ENCODE measurements around the gene LBH. TPM values are rescaled to one million over a fixed set of nuclear protein-coding genes. Genes with fewer than 3 reads are reported as not detected.

Gene LBH
- total and polyA plus RNA-seq, 2 of the 13 experiments (the other 11 are each of a cell fraction or from before 2014, with no cell fraction given), result 0.09 to 0.25 TPM

DNA sequence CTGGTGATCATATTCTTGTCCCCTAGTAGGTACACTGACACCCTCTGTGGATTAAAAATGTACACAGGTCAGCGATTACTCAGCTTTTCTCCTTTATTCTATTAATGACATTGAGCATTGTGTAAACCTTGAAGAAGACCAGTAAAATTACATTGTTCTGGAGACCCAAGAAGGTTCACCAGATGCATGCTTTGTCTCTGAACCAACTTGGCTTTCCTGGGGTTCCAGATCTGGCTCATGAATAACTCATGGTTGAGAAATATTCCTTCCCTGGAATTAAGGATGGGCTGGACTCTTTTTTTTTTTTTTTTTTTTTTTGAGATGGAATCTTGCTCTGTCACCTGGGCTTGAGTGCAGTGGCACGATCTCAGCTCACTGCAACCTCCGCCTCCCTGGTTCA lies 11.9 kb downstream of the LBH start:
- in situ Hi-C loops (cut with HindIII; ENCODE audit: extremely low pct_ligation_motif_present, low pct_unique_long_range_greater_than_20kb), result no loop called here
- H3K36me3 ChIP-seq (replicated peaks in 1 of 2; ENCODE audit: control insufficient read depth in 1 of 2, insufficient read depth in 2 of 2, low read length in 2 of 2), result no peaks in the 10 kb centered on the region
- no peak for ATAC-seq
- no peak overlapping the region for H2AFZ ChIP-seq (ENCODE audit: low read length)
- no peaks in the 10 kb centered on the region for H3K79me2 ChIP-seq (ENCODE audit: insufficient read depth, low read length)
- BruUV-seq (replicated peaks), result no TSS peak
- no peak for DNase-seq (ENCODE audit: low spot score)
- 17% methylated on average over 3 of the region's 3 CpGs for WGBS (ENCODE audit: low lambda C conversion rate)
- no peaks in the 10 kb centered on the region for H3K9me3 ChIP-seq (ENCODE audit: low read length)
- no peak overlapping the region for H3K27ac ChIP-seq (ENCODE audit: extremely low read length, insufficient read depth, low read length)
- no peak overlapping the region for H3K4me3 ChIP-seq (replicated peaks in 1 of 3; ENCODE audit: insufficient read depth in 1 of 3, low read depth in 2 of 3, low read length in 3 of 3)
- H3K27me3 ChIP-seq (ENCODE audit: control insufficient read depth in 1 of 2, insufficient read depth in 2 of 2, low read length in 2 of 2), result peaks cover 0 to 20% of the 10 kb centered on the region in 2 experiments; a peak in 3 of 5 replicates
- H4K20me1 ChIP-seq (ENCODE audit: insufficient read depth, low read length), result no peaks in the 10 kb centered on the region
- ChIA-PET CTCF (ENCODE audit: low intra/inter-chr PET ratio, low total read pairs) (no interaction called here), POLR2A (no interaction called here)
- TF ChIP-seq CHD4 (IDR thresholded peaks at IDR 0.05; ENCODE audit: borderline replicate concordance, low read length) (no peak), MAFF (IDR thresholded peaks at IDR 0.05; ENCODE audit: low read depth, low read length) (0 out of 2 replicates have a peak, but pooled peaks have one; percentile 3)
- TF ChIP-seq, protein P1, sequence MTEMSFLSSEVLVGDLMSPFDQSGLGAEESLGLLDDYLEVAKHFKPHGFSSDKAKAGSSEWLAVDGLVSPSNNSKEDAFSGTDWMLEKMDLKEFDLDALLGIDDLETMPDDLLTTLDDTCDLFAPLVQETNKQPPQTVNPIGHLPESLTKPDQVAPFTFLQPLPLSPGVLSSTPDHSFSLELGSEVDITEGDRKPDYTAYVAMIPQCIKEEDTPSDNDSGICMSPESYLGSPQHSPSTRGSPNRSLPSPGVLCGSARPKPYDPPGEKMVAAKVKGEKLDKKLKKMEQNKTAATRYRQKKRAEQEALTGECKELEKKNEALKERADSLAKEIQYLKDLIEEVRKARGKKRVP (CRISPR knock-in tag; IDR thresholded peaks at IDR 0.05), result no peak
- H3K9ac ChIP-seq (ENCODE audit: insufficient read depth, low read depth, low read length), result no peak overlapping the region
- intact Hi-C loops (cut with micrococcal nuclease; ENCODE audit: unreplicated experiment), result no loop called here
- no peak for FAIRE-seq
- H3K4me1 ChIP-seq (ENCODE audit: insufficient read depth, low read length), result no peaks in the 10 kb centered on the region
- no peak overlapping the region for H3K4me2 ChIP-seq (ENCODE audit: low read depth, low read length)

DNA sequence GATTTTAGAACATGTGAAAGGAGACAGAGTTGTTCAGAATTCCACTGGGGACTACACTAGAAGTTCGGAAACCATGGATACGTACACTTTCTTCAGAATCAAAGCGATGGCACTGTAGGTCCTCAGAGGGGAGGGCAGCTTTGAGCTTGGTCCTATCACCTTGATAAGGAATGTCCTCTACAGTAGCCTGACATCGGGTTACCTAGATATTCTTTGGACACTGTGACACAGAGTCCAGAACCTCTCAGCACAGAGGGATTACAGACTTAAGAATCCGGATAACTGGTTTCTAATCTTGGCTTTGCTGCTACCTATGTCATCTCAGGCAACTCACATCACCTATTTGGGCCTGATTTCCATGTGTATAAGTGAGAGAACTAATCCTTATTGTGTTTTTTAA lies 14.0 kb downstream of the LBH start:
- Histone ChIP-seq H4K20me1 (ENCODE audit: insufficient read depth, low read length) (no peaks in the 10 kb centered on the region), H3K4me3 (replicated peaks in 1 of 3; ENCODE audit: insufficient read depth in 1 of 3, low read depth in 2 of 3, low read length in 3 of 3) (no peak overlapping the region), H3K79me2 (ENCODE audit: insufficient read depth, low read length) (no peaks in the 10 kb centered on the region), H3K4me1 (ENCODE audit: insufficient read depth, low read length) (no peaks in the 10 kb centered on the region), H3K9ac (ENCODE audit: insufficient read depth, low read depth, low read length) (no peak overlapping the region), H3K27ac (ENCODE audit: extremely low read length, insufficient read depth, low read length) (no peak overlapping the region), H3K9me3 (ENCODE audit: low read length) (no peaks in the 10 kb centered on the region), H3K36me3 (replicated peaks in 1 of 2; ENCODE audit: control insufficient read depth in 1 of 2, insufficient read depth in 2 of 2, low read length in 2 of 2) (no peaks in the 10 kb centered on the region), H3K4me2 (ENCODE audit: low read depth, low read length) (no peak overlapping the region), H3K27me3 (ENCODE audit: control insufficient read depth in 1 of 2, insufficient read depth in 2 of 2, low read length in 2 of 2) (peaks cover 0 to 16% of the 10 kb centered on the region in 2 experiments; a peak in 3 of 5 replicates), H2AFZ (ENCODE audit: low read length) (no peak overlapping the region)
- WGBS (ENCODE audit: low lambda C conversion rate), result 60% methylated on average over 5 of the region's 5 CpGs
- FAIRE-seq (no peak), DNase-seq (ENCODE audit: low spot score) (no peak), ATAC-seq (no peak)
- POLR2A ChIA-PET, result no interaction called here
- CTCF ChIA-PET (ENCODE audit: low intra/inter-chr PET ratio, low total read pairs), result no interaction called here
- no TSS peak for BruUV-seq (replicated peaks)
- TF ChIP-seq PRMT3 (CRISPR knock-in tag; IDR thresholded peaks at IDR 0.05; ENCODE audit: borderline replicate concordance, low read depth) (no peak), ZMYM2 (CRISPR knock-in tag; IDR thresholded peaks at IDR 0.05) (no peak), ZNF724P (CRISPR knock-in tag; IDR thresholded peaks at IDR 0.05; ENCODE audit: borderline replicate concordance) (no peak)
- TF ChIP-seq, protein P2, sequence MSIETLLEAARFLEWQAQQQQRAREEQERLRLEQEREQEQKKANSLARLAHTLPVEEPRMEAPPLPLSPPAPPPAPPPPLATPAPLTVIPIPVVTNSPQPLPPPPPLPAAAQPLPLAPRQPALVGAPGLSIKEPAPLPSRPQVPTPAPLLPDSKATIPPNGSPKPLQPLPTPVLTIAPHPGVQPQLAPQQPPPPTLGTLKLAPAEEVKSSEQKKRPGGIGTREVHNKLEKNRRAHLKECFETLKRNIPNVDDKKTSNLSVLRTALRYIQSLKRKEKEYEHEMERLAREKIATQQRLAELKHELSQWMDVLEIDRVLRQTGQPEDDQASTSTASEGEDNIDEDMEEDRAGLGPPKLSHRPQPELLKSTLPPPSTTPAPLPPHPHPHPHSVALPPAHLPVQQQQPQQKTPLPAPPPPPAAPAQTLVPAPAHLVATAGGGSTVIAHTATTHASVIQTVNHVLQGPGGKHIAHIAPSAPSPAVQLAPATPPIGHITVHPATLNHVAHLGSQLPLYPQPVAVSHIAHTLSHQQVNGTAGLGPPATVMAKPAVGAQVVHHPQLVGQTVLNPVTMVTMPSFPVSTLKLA (IDR thresholded peaks at IDR 0.05), result no peak
- in situ Hi-C loops (cut with HindIII; ENCODE audit: extremely low pct_ligation_motif_present, low pct_unique_long_range_greater_than_20kb), result no loop called here
- intact Hi-C loops (cut with micrococcal nuclease; ENCODE audit: unreplicated experiment), result no loop called here
